HCT116 (cell line): ENCODE results near the gene SQSTM1.

ENCODE experiments used
- ATF3 ChIP-seq: IDR thresholded peaks from 2 replicates; pipeline ENCODE4 v1.6.1; 2012
- CBX3 ChIP-seq: IDR thresholded peaks from 2 replicates; pipeline ENCODE4 v1.6.1; 2012; ENCODE audit warnings: low read depth
- CEBPB ChIP-seq: IDR thresholded peaks from 2 replicates; pipeline ENCODE4 v1.6.1; 2012; ENCODE audit warnings: low read depth
- CTCF ChIP-seq, 3 experiments: fragments of 200-600 bp in 1 of 3; sonication (generic) in 1 of 3; IDR thresholded peaks in 2 of 3; conservative IDR thresholded peaks in 1 of 3; 2 replicates each; pipeline ENCODE4 v1.5.1; 2012 to 2017; ENCODE audit warnings: low read depth in 2 of 3, low read length in 2 of 3, antibody characterized with exemption in 1 of 3, borderline replicate concordance in 1 of 3, control low read depth in 1 of 3, mild to moderate bottlenecking in 1 of 3, mixed read lengths in 1 of 3, mixed run types in 1 of 3, moderate library complexity in 1 of 3; ENCODE audit not compliant: insufficient read depth in 1 of 3
- EGR1 ChIP-seq: IDR thresholded peaks from 2 replicates; pipeline ENCODE4 v1.6.1; 2012; ENCODE audit warnings: low read depth
- EZH2 ChIP-seq: fragments of 200-600 bp; sonication (generic); IDR thresholded peaks from 2 replicates; pipeline ENCODE4 v1.6.1; 2017; ENCODE audit warnings: antibody characterized with exemption, mixed run types
- EZH2phosphoT487 ChIP-seq: fragments of 200-600 bp; IDR thresholded peaks from 2 replicates; pipeline ENCODE4 v1.6.1; 2018; ENCODE audit warnings: antibody characterized with exemption, borderline replicate concordance
- JUND ChIP-seq: IDR thresholded peaks from 2 replicates; pipeline ENCODE4 v1.6.1; 2012
- POLR2AphosphoS5 ChIP-seq: IDR thresholded peaks from 2 replicates; pipeline ENCODE4 v1.6.1; 2011; ENCODE audit warnings: mild to moderate bottlenecking, low read depth, low read length, moderate library complexity
- RAD21 ChIP-seq: IDR thresholded peaks from 2 replicates; pipeline ENCODE4 v1.6.1; 2012; ENCODE audit warnings: low read depth, mild to moderate bottlenecking
- SIN3A ChIP-seq: IDR thresholded peaks from 2 replicates; pipeline ENCODE4 v1.6.1; 2012; ENCODE audit warnings: low read depth
- SP1 ChIP-seq: IDR thresholded peaks from 2 replicates; pipeline ENCODE4 v1.6.1; 2012; ENCODE audit warnings: low read depth

GRCh38 chr5:179814090-179814489, 6.6 kb upstream of the SQSTM1 start:
- TF ChIP-seq EZH2phosphoT487 (no peak), CTCF (IDR thresholded peaks at IDR 0.05 in 2 of 3, conservative IDR thresholded peaks at IDR 0.05 in 1 of 3; ENCODE audit: borderline replicate concordance in 1 of 3, insufficient read depth in 1 of 3, low read depth in 2 of 3, low read length in 2 of 3) (no peak), EGR1 (no peak), EZH2 (no peak), POLR2AphosphoS5 (no peak), CEBPB (no peak), ATF3 (no peak), CBX3 (no peak), SP1 (no peak), RAD21 (no peak), SIN3A (no peak), JUND (no peak)
